NT2/D1 (cell line): ENCODE results near the gene ALDH4A1.

Experiments
- DNase-seq: peaks from one replicate; pipeline ENCODE4 v3.0.0-alpha.2; 2011; ENCODE audit warnings: low read depth, low spot score
- H3K27me3 ChIP-seq: 2 replicates; pipeline ENCODE4 v1.6.0; 2011; ENCODE audit warnings: mild to moderate bottlenecking; ENCODE audit not compliant: insufficient read length, insufficient read depth
- H3K36me3 ChIP-seq: 2 replicates; pipeline ENCODE4 v1.6.1; 2011; ENCODE audit warnings: mild to moderate bottlenecking, low read length, mixed read lengths; ENCODE audit not compliant: insufficient read depth, insufficient read length
- H3K4me1 ChIP-seq: 2 replicates; pipeline ENCODE4 v1.5.1; 2011; ENCODE audit not compliant: insufficient read depth, insufficient read length
- H3K4me3 ChIP-seq: 2 replicates; pipeline ENCODE4 v1.5.1; 2011; ENCODE audit warnings: low read depth; ENCODE audit not compliant: insufficient read length
- H3K9ac ChIP-seq: 2 replicates; pipeline ENCODE4 v1.6.0; 2011; ENCODE audit warnings: low read depth; ENCODE audit not compliant: insufficient read length
- H3K9me3 ChIP-seq: 2 replicates; pipeline ENCODE4 v1.5.1; 2011; ENCODE audit warnings: mild to moderate bottlenecking, low read length; ENCODE audit not compliant: insufficient read depth
- SUZ12 ChIP-seq: IDR thresholded peaks from 2 replicates; pipeline ENCODE4 v1.6.1; 2011; ENCODE audit not compliant: insufficient read length, insufficient read depth; ENCODE audit errors: extremely low read depth
- YY1 ChIP-seq: IDR thresholded peaks from 2 replicates; pipeline ENCODE4 v1.6.1; 2011; ENCODE audit not compliant: insufficient read length, insufficient read depth
- ZNF274 ChIP-seq: IDR thresholded peaks from 2 replicates; pipeline ENCODE4 v1.6.1; 2011; ENCODE audit warnings: mild to moderate bottlenecking, low read depth, low read length

The ALDH4A1 gene

GRCh38 chr1:18938008-18938706 is 35.8 kb upstream of the ALDH4A1 start:
- H3K27me3 ChIP-seq = no peaks in the 10 kb centered on the region
- H3K4me3 ChIP-seq = no peak overlapping the region
- no peak for TF ChIP-seq ZNF274
- no peak for TF ChIP-seq SUZ12
- TF ChIP-seq YY1 = no peak
- peaks cover 38% of the 10 kb centered on the region for H3K4me1 ChIP-seq
- H3K9ac ChIP-seq = no peak overlapping the region
- no peak for DNase-seq
- H3K9me3 ChIP-seq = no peaks in the 10 kb centered on the region
- H3K36me3 ChIP-seq = no peaks in the 10 kb centered on the region

DNA sequence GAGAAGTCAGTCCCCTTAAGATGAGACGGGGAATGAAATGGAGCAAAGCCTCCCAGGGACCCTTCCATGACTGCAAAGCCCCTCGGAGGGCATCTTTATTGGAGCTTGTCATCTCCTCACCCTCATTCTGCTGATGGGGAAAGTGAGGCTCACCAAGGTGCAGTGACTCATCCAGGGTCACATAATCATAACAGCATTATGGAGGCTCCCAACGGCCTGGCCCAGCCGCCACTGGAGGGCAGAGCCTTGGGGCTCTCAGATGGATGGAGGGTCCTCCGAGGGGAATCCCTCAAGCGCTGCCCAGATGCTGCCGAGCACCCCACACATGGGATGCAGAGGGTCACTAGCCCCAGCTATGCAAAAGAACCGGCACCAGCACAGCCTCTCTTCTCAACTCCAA is 35.2 kb upstream of the ALDH4A1 start:
- peaks cover 42% of the 10 kb centered on the region for H3K4me1 ChIP-seq
- no peaks in the 10 kb centered on the region for H3K9me3 ChIP-seq
- H3K9ac ChIP-seq = peak overlapping the region; percentile 8
- no peak overlapping the region for H3K4me3 ChIP-seq
- no peak for TF ChIP-seq SUZ12
- TF ChIP-seq YY1 = no peak
- TF ChIP-seq ZNF274 = no peak
- DNase-seq = no peak
- no peaks in the 10 kb centered on the region for H3K27me3 ChIP-seq
- no peaks in the 10 kb centered on the region for H3K36me3 ChIP-seq

GRCh38 chr1:18936814-18937481 is 34.6 kb upstream of the ALDH4A1 start:
- no peak for TF ChIP-seq SUZ12
- H3K36me3 ChIP-seq = no peaks in the 10 kb centered on the region
- H3K4me1 ChIP-seq = peaks cover 44% of the 10 kb centered on the region
- no peak overlapping the region for H3K4me3 ChIP-seq
- DNase-seq = no peak
- no peak overlapping the region for H3K9ac ChIP-seq
- H3K9me3 ChIP-seq = no peaks in the 10 kb centered on the region
- no peaks in the 10 kb centered on the region for H3K27me3 ChIP-seq

DNA sequence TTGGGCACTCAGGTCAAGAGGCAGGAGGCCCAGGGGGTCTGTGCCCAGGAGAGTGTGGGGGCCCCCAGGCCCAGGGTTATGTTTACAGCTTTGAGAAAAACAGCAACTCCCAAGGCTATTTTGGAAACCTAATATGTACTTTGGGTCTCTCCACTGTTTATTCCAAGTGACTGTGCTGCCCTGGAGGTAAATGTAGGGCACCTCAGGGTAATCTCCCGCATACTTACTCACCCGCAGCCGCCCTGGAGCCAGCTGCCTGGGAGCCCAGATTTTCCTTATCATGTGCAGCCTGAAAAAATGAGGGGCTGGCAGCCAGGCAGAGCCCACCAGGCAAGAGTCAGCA is 34.1 kb upstream of the ALDH4A1 start:
- no peak for TF ChIP-seq ZNF274
- TF ChIP-seq SUZ12 = no peak
- TF ChIP-seq YY1 = no peak
- no peak overlapping the region for H3K9ac ChIP-seq

GRCh38 chr1:18934205-18935000 is 32.0 kb upstream of the ALDH4A1 start:
- H3K4me3 ChIP-seq = no peak overlapping the region
- peaks cover 32% of the 10 kb centered on the region for H3K4me1 ChIP-seq
- H3K36me3 ChIP-seq = no peaks in the 10 kb centered on the region
- H3K9me3 ChIP-seq = no peaks in the 10 kb centered on the region
- H3K9ac ChIP-seq = no peak overlapping the region
- TF ChIP-seq SUZ12 (no peak), ZNF274 (no peak), YY1 (no peak)
- no peaks in the 10 kb centered on the region for H3K27me3 ChIP-seq
- DNase-seq = no peak

More for the DNA sequence above, 34.1 kb upstream of the ALDH4A1 start:
- Histone ChIP-seq H3K4me1 (peaks cover 42% of the 10 kb centered on the region), H3K4me3 (no peak overlapping the region), H3K27me3 (no peaks in the 10 kb centered on the region), H3K9me3 (no peaks in the 10 kb centered on the region), H3K36me3 (no peaks in the 10 kb centered on the region)
- DNase-seq = no peak

DNA sequence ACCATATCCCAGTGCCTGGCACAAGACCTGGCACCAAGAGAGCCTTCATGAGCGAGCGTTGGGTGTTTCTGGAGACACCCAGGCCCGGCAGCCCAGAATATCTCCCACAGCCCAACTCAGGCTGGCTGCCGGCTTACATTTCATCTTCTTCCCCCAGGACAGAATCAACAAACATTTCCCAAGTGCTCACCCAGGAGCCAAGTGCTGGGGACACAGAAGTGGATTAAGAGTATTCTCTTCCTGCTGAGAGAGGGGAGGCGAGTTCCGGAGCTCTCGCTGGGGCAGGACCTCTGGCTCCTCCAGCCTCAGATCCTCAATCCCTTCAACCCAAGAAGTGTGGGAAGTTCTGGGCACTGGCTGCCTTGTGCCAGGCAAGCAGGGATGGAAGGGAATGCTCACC is 30.5 kb upstream of the ALDH4A1 start:
- no peak for TF ChIP-seq ZNF274
- TF ChIP-seq YY1 = no peak
- TF ChIP-seq SUZ12 = no peak
- H3K27me3 ChIP-seq = no peaks in the 10 kb centered on the region
- H3K36me3 ChIP-seq = no peaks in the 10 kb centered on the region
- no peak for DNase-seq
- no peak overlapping the region for H3K4me3 ChIP-seq
- peaks cover 21% of the 10 kb centered on the region for H3K4me1 ChIP-seq
- H3K9me3 ChIP-seq = no peaks in the 10 kb centered on the region
- no peak overlapping the region for H3K9ac ChIP-seq

GRCh38 chr1:18932387-18932786 is 30.0 kb upstream of the ALDH4A1 start:
- Histone ChIP-seq H3K4me1 (peaks cover 23% of the 10 kb centered on the region), H3K9ac (no peak overlapping the region)

More at GRCh38 chr1:18932387-18932786, 30.0 kb upstream of the ALDH4A1 start:
- no peaks in the 10 kb centered on the region for H3K27me3 ChIP-seq
- no peak for TF ChIP-seq YY1
- no peak for TF ChIP-seq ZNF274
- no peak for TF ChIP-seq SUZ12
- H3K36me3 ChIP-seq = no peaks in the 10 kb centered on the region
- no peak overlapping the region for H3K4me3 ChIP-seq
- no peaks in the 10 kb centered on the region for H3K9me3 ChIP-seq
- DNase-seq = no peak
